Esophagus squamous epithelium (tissue), 4 donors: ENCODE results near the gene SLC39A10.

Source experiments
- CTCF ChIP-seq, 6 experiments: fragments of 450-650 bp in 4 of 6; fragments of 200-600 bp in 2 of 6; sonication (generic) in 2 of 6; IDR thresholded peaks; one replicate each; pipeline ENCODE4 v1.5.1; 2016 to 2019; ENCODE audit warnings: antibody characterized with exemption in 6 of 6, mild to moderate bottlenecking in 4 of 6, moderate library complexity in 4 of 6
- POLR2A ChIP-seq, 4 donors: fragments of 450-650 bp; IDR thresholded peaks; one replicate each; pipeline ENCODE4 v1.6.1; 2017; ENCODE audit warnings: antibody characterized with exemption in 4 of 4, mild to moderate bottlenecking in 4 of 4, moderate library complexity in 3 of 4

- TF ChIP-seq CTCF (IDR thresholded peaks at IDR 0.05) (no peak), POLR2A (IDR thresholded peaks at IDR 0.05) (no peak)
Measured at GRCh38 chr2:195782156-195782555, 125.1 kb downstream of the SLC39A10 start.
